HG03066 (cell line): ENCODE data around the gene PIK3C2B.

ENCODE experiments used
- ATAC-seq: cut with Tn5 transposase; IDR thresholded peaks from one replicate; pipeline ENCODE4 v1.9.1; 2021; ENCODE audit warnings: low read depth; ENCODE audit not compliant: unreplicated experiment

The PIK3C2B gene

DNA sequence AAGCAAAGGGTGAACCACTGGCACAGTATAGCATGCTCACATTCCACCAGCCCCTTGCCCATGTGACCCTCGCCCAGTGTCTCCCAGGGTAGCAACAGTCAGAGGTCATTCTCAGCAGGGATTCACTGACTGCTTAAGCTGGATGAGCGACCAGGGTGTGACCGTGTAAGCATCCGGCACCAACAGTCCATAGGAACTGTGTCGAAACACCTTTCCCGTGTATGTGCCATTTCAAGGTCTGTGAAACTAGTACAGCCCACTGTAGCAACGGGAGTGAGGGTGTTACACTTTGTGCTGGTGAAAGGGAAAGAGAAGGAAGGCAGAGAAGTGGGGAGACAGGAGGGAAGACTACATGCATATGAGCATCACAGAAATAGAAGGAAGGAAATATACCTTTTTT is 10.8 kb downstream of the PIK3C2B start:
- ATAC-seq, result no peak

DNA sequence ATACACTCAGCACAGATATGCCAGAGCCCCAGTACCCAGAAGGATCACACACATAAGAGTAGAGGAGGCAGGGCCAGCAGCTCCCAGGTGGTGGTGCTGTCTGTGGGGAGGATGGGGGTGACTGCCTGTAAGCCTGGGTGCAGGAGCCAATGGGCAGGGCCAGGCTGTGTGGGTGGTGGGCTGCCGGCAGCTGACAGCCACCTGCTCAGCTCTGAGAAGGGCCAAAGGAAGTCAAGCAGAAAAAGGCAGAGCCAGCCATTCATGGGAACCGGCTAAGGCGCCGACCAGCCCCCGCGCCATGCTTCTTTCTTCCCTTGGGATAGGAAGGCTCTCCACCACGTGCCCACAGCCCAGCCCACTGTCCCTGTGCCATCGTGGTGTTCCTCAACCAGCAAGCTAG is 14.1 kb downstream of the PIK3C2B start:
- ATAC-seq, result peak; percentile 55

DNA sequence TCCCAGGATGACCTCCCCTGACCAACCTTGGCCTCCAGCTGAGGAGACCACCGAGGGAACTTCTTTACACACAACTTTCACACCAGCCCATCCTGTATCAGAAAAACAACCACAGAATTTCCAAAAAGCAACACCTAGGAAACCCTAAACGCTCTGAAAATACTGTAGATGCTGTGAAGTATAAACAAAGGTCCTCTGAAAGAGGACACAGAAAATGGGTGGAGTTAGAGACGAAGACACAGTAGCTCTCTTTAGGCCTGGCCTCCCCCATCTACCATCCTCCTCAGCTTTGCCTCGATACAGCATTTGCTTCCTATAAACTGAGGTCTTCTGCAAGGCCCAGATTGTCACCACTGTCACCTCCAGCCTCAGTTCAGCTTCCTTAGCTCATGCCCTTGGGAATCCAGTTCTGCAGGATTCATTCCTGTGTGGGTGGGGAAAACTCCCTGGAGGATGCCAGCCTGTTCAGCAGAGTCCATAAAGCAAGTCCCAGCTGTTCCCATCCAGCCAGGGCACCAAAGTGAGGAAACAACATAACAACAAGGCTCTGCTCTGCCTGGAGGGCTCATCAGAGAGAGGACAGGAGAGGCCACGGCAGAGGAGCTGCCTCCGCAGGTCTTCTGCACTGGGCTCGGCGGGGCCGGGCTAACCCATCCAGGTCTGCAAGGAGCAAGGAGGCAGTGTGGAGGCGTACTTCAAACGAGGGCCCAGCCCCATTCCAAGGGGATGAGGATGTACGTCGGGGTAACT is 15.0 kb downstream of the PIK3C2B start:
- no peak for ATAC-seq

DNA sequence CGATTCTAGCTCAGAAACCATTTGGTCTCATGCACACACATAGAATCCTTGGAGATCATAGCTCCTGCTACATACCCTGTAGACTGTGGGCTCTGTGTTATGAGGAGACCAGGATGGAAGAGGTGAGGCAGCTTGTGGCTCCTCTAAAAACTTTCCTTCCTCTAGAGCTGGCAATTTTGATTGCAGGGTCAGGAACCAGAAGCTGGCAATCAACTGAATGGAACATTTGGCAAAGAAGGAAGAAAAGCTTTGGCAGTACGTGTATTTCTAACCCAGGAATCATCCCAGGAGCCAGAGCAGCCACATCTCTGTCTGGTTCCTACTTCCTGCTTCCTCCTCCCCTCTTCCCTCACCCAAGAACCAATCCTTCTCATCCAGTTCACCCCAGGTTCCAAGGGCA is 15.7 kb downstream of the PIK3C2B start:
- ATAC-seq, result no peak

DNA sequence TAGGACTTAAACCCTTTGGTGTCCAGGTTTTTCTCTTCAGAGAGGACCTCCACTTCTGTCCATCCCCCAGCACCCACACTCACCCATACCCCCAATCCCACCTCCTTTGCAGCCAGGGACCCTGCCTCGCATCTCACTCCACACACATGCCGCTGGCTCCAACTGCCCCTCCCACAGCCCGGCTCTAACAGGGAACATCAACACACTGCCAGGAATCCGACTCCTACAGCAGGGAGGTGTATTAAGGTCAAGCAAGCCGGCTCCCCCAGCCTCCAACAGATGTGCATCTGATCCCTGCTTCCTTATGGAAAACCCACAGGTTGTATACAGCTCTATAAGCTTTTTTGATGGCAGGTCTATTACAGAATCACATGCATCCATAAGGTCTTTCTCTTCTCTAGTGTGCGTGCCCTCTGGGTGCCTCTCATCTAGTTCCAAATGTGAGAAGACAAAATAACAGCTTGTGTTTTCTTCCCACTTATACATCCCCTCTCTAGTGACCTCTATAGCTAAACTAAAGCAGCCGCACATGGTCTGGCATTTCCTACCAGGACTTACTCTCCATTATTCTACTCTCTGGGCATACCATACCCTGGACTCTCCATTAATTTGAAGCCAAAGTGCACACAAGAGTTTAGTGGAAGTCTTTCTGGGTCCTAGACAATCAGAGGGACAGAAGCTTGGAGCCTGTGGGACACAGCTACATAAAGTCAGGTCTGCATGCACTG is 16.3 kb downstream of the PIK3C2B start:
- no peak for ATAC-seq

DNA sequence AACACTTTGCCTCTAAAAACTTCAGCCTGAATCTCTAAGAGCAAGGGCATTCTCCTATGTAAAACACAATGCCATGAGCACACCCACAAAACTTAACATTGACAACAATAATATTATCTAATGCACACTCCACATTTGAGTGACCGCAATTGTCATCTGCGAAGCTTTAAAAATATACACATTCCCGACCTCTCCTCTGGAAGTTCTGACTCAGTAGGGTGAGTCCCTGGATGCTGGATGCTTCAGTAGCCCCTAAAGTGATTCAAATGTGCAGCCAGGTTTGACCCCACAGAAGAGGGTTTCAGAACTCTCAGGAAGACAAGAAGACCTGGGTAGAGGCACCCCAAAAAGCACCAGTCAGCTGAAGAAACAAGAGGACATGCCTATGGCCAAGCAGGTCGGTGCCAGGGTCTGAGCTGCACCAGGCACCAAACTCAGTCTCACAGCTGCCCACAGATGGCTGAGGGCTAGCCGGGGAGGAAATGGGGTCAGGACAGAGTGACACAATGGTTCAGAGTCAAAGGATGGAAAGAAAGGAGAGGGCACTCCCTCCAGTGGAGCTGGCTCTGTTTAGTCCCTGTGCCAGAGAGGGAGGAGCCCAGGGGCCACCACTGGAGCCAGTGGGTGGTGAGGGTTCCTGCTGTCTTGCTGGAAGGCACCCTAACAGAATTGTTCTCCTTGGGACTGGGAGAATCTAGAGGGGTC is 17.4 kb downstream of the PIK3C2B start:
- ATAC-seq, result no peak

DNA sequence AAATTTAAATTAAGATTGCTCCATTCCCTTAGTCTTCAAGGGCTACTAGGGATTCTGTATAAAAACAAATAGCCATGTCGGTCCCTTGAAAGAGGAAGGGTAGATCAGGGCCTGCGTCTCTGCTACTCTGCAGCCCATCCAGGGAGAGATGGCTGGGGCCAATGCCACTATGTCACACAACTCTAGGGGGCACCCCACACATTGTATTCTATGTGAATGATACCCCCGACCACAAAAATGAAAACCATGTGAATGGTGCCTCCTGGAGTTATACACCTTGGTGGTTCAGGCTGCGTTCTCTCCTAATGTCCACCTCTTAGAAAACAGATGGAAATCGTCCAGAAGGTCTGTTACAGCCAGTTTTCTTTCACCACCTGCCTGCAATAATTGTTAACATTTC is 18.0 kb downstream of the PIK3C2B start:
- no peak for ATAC-seq

DNA sequence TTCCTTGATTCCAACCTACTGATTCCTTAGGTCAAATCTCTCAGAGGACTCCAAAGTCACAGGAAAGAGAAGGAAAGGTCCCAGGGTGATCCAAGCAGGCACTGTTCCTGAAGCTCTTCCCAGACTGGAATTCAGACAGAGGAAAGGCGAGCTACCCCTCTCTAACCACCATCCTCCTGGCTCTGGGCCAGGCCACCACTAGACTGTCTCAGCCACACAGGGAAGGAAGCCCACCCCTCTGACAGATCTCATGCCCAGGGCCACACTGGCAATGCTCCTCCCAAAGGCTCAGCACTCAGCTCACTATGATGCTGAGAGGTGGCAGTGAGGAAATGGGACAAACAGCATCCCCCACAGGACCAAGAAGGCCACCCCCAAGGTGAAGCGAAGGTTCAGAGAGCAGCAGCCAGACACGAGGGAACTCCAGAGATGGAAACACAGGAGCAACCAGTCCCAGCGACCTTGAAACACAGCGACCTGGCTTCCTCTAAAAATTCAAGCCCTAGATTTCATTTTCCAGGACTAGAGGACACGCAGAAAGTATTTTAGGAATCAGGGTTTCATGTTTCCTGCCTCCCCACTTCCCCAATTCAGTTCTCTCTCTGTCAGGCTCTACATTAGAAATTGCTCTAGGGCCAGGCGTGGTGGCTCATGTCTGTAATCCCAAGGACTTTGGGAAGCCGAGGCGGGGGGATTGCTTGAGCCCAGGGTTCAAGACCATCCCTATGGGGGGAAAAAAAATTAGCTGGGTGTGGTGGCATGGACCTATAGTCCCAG is 18.8 kb downstream of the PIK3C2B start:
- no peak for ATAC-seq

DNA sequence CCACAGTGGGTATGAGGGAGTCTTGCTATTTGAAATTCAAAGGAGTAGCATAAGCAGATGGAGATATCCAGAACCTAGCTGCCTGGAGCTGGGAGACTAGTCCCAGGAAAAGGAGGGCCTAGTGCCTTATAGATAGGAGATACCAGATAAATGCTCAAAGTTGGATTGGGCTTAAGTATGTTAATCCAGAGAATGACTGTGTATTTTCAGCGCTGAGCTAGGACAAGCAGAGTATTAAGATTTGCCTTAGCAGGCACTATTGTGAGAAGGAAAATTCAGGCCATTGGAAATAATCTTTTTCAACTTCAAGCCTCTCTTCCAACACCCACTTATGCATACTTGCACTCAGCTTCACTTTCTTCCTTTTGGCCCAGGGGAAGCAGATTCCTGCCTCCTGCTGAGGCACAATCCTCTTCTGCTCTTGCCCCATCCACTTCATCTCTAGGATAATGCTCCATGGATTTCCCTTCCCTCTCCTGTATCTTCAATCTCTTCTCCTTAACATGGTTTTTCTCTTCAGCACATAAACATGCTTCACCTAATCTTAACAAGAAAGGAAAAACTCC is 21.1 kb downstream of the PIK3C2B start:
- ATAC-seq, result no peak

DNA sequence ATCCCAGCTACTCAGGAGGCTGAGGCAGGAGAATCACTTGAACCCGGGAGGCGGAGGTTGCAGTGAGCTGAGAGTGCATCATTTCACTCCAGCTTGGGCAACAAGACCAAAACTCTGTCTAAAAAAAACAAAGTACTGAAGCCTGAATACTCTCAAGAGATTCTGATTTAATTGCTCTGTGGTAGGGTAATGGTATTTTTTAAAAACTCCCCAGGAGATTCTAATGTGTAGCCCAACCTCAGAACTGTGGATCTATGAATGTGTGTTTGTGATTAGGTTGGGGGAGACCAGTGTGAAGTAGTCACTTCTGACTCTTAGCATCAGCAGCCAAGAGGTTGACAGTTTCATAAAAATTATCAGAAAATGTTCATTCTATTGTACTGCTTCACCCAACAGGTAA is 21.9 kb downstream of the PIK3C2B start:
- ATAC-seq, result no peak

DNA sequence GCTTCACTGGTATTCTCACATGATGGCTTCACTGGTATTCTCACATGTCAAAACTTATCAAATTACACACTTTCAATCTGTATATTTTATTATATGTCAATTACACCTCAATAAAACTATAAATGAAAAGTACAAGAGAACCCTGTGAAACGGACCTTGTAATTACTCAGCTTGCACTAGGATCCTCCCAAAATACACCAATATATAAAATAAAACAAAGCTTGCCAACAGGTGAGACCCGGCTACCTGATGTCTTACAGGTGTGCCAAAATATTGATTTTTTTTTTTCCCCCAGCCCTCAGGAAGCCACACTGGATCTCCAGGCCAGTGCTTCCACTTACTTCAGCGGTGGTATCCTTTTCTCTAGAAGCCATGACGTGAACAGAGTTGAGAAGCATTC is 22.9 kb downstream of the PIK3C2B start:
- no peak for ATAC-seq

DNA sequence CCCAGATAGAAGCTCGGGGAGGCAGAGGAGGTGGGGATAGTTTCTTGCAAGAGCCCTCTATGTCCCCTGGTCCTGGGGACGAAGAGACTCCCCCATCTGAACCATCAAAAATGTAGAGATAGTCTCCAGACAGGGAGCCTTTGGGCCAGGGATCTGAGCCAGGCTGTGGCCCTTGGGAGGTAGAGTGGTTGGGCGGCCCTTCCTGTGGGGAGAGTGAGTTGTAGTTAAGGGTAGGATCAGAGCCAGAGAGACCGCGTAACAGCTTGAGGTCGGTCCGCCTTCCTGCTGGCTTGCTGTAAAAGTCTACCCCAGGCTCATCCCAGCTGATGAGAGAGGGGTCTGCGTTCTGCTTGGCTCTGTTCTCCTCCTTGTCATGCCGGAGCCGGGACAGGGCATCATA is 25.3 kb downstream of the PIK3C2B start:
- ATAC-seq, result no peak

DNA sequence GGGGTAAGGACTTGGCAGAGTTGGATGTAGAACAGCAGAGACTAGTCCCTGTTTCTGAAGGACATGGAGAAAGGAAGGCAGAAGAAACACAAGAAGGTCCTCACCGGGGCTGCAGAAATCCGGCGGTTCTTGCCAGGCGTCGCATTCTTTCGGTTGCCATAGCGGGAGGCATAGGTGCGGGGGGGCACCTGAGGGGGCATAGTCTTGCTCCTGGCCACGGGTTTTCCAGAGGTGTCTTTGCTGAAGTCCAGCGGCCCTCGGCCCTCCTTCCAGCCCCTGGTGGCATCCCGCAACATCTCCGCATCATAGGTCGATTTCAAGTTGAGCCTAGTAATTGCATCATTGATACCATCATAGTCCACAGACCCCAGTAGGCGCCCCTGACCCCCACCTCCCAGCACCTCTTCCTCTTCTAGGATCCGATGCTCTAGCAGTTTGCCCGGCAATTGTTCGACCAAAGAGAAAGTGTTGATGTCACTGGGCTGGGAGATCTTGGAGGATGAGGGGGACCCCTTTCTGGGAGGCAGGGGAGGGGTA is 25.8 kb downstream of the PIK3C2B start:
- no peak for ATAC-seq

DNA sequence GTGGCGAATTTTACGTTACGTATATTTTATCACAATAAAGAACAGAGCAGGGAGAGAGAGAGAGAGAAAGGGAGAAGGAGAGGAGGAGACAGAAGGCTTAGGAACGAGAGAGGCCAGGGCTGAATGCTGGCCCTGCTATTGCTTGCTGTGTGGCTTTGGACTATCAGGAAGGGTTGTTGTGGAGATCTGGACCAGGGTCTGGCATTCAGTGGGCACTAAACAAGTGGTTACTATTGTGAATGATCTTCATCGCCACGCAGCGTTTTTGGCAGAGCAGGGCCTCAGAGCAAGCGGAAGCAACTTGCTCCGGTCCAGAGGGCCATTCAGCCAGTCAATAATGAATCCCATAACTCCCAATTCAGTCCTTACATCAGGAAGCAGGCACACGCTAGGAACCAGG is 26.4 kb downstream of the PIK3C2B start:
- no peak for ATAC-seq

DNA sequence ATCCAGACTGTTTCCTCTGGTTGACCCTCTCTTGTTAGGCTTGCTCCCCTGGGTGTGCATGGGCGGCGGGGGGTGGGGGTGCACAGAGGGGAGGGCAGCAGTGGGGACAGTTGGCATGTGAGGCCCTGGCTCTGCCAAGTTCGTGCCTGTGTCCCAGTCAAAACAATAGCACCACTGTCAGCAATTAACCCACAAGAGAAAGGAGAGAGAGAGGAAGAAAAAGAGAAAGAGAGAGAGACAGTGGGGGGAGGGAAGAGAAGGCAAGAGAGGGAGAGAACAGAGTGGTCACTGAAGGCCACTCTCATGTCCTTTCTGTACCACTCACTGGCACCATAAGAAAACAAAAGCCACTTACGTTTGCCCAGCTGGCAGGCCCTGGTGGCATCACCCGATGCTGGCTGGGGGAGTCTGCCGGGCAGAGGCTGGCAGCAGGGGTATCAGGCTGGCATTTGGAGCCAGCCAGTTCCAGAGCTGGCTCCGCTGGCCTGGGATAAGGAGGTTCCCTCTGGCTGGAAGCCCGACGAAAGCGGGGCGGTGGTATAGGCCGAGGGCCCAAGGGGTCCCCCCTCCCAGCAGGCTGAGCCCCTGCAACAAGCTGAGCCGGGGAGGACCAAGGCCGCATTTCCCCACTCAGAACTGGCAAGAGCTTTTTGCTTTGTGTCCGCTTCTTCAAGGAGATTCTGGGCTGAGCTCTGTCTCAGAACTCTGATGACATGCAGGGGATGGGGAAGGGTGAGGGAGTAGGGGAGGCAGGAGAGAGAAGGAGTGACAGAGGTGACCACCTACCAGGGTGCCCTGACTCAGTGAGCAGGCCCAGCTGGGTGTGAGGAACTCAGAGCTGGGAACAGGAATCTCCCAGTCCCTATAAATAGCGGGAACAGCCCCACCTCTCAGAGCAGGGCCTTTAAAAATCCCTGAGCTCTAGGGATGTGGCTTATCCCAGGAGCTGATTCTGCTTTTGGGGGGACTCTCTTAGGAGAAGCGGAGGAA is 27.9 kb downstream of the PIK3C2B start:
- no peak for ATAC-seq

DNA sequence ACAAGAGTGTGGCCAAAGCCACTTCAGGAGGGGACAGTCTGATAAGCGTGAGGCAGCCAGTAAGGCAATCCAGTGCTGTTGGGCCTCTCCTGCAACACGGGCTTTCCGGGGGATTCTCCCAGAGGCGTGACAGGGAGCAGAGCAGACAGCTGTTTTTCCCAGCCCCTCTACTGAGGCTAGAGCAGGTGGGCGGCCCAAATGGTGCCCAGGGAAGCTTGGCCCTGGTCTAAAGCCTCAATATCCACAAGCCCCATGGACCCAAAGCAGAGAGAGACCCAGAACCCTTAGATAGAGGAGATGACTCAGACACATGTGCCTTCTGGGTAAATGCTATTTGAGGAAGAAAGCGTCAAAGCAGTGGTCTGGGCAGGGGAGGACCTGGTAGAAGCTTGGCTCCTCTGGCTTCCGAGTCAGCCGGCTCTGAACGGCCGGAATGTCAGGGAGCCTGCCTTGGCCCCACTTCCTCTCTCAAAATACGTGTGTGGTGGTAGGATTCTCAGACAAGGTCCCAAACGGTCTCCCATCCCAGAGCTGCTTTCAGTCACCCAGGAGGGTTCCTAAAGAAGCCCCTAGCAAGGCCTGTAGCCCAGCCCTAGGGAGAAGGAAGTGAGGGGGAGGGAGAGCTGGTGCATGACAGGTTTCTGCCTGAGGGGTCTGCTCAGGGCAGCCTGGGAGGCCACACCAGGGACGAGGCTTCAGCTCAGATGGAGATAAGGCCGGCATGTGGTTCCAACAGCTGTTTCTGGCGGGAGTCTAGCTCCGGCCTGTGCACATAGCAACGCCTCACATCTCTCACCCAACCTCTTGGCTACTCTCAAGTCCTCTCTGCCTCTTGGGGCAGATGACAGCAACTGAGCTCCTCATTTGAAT is 28.8 kb downstream of the PIK3C2B start:
- peak; percentile 67 for ATAC-seq

DNA sequence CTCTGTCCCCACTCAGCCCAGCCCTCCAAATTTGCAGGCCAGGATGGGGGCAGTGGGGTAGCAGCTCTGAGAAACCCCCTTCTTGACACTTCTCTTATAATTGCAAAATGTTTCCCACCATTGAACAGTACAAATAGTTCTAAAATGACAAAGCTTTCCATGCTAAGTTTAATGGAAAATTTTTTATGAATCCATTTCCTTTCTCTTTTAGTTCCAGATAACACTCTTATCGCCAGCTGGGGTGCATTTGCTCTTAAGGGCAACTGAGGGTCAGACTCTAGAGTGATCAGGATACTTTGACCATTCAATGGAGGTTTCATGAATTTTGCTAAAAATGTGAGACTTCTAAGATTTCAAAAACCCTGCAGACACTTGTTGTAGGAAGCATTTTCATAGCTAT is 29.9 kb downstream of the PIK3C2B start:
- ATAC-seq, result no peak

DNA sequence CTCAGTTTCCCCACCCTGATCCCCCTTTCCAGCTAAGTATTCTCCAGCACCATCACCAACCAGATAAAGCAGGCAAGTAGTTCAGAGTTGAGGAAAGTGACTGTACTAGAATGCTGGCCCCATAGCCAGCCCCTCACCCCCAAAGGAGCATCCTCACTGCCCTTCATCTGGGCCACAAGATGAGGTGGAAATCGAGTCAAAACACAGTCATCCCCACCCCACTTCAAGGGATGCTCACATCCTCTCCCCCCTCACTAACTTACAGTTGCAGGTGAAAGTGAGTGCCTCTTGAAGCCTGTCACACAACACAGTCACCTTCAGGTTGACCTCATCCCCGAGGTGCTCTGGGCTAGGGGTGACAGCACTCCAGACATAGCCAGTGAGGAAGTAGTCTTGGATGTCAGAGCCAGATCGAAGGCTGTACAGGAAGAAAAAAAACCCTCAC is 30.4 kb downstream of the PIK3C2B start:
- no peak for ATAC-seq
